NCI-H510A treated with DMSO at 0.1 percent for 48 hours (cell line): Measurements from ENCODE around the gene PPP1R10.

ENCODE experiments used
- DNase-seq: peaks from one replicate; lab custom pipeline; 2025; lab: John Stamatoyannopoulos, UW

The PPP1R10 gene

GRCh38 chr6:30619561-30619960 lies 2.5 kb upstream of the PPP1R10 start:
- DNase-seq = no peak

- DNase-seq = no peak
These were observed 1.3 kb upstream of the PPP1R10 start for GRCh38 chr6:30618270-30618797.

- DNase-seq = peak; percentile 99
These were observed 674 bp upstream of the PPP1R10 start, which contains the start of gene MRPS18B for GRCh38 chr6:30617565-30618269. TSS of gene MRPS18B (plus strand) at chr6:30617840. CDS start at chr6:30617866, 26 bp downstream.

GRCh38 chr6:30615958-30616810 lies 859 bp downstream of the PPP1R10 start:
- peak; percentile 66 for DNase-seq

GRCh38 chr6:30615219-30615957 lies 1.7 kb downstream of the PPP1R10 start:
- DNase-seq = peak; percentile 86

- DNase-seq = peak; percentile 93
These were observed 2.2 kb downstream of the PPP1R10 start for GRCh38 chr6:30614843-30615218.

- DNase-seq = no peak
These were observed 2.8 kb downstream of the PPP1R10 start for GRCh38 chr6:30614044-30614842.

- no peak for DNase-seq
These were observed 3.6 kb downstream of the PPP1R10 start for GRCh38 chr6:30613251-30614043.

GRCh38 chr6:30612687-30613248 lies 4.3 kb downstream of the PPP1R10 start:
- no peak for DNase-seq

- peak; percentile 16 for DNase-seq
These were observed 4.8 kb downstream of the PPP1R10 start for GRCh38 chr6:30612213-30612612.

GRCh38 chr6:30611856-30612194 lies 5.2 kb downstream of the PPP1R10 start:
- no peak for DNase-seq

GRCh38 chr6:30611150-30611855 lies 5.7 kb downstream of the PPP1R10 start:
- no peak for DNase-seq

- DNase-seq = no peak
These were observed 7.0 kb downstream of the PPP1R10 start for GRCh38 chr6:30610065-30610464.

- DNase-seq = no peak
These were observed 13.1 kb downstream of the PPP1R10 start for GRCh38 chr6:30603961-30604360.

GRCh38 chr6:30601815-30602641 lies 15.0 kb downstream of the PPP1R10 start:
- no peak for DNase-seq

- DNase-seq = no peak
These were observed 15.6 kb downstream of the PPP1R10 start for GRCh38 chr6:30601436-30601814.

GRCh38 chr6:30600451-30600961 lies 16.5 kb downstream of the PPP1R10 start:
- no peak for DNase-seq

GRCh38 chr6:30599625-30600324 lies 17.3 kb downstream of the PPP1R10 start:
- DNase-seq = no peak
